ENCODE measurements around the gene DNAH9. TPM values are rescaled to one million over a fixed set of nuclear protein-coding genes. Genes with fewer than 3 reads are reported as not detected.

The DNAH9 gene
- total and polyA plus RNA-seq, 2 donors (not counting 1 experiment from before 2014, with no cell fraction given) = not detected

GRCh38 chr17:11628831-11629230 lies 30.6 kb downstream of the DNAH9 start:
- Mint-ChIP-seq H3K4me1 (no peaks in the 10 kb centered on the region), H3K9me3 (ENCODE audit: insufficient read depth) (peaks cover 5% of the 10 kb centered on the region), H3K4me3 (no peak overlapping the region), H3K27ac (no peak overlapping the region), H3K27me3 (no peaks in the 10 kb centered on the region)
- ATAC-seq (ENCODE audit: low read depth) (no peak), DNase-seq (no peak)
- H3K4me3 ChIP-seq (ENCODE audit: control extremely low read depth in 1 of 5, extremely low read depth in 1 of 5, insufficient read depth in 1 of 5, low read depth in 2 of 5, low read length in 4 of 5) = no peak overlapping the region
- no peak overlapping the region for H3K9ac ChIP-seq (ENCODE audit: low read length)
- POLR2A ChIA-PET = no interaction called here
- no CpG with 5 or more reads among the region's 3 CpGs for WGBS (ENCODE audit: insufficient coverage)
- H3K79me2 ChIP-seq (ENCODE audit: control insufficient read depth, insufficient read depth, low read length) = no peaks in the 10 kb centered on the region
- no peaks in the 10 kb centered on the region for H3K4me1 ChIP-seq (ENCODE audit: control insufficient read depth in 2 of 2, insufficient read depth in 2 of 2, low read length in 2 of 2)
- H3K27me3 ChIP-seq (replicated peaks in 1 of 4; ENCODE audit: control extremely low read depth in 1 of 4, control insufficient read depth in 3 of 4, insufficient read depth in 4 of 4, low read length in 3 of 4) = no peaks in the 10 kb centered on the region
- H4K20me1 ChIP-seq (ENCODE audit: control insufficient read depth, insufficient read depth, low read length, poor library complexity, severe bottlenecking) = no peaks in the 10 kb centered on the region
- TF ChIP-seq CTCF (IDR thresholded peaks at IDR 0.05) (no peak), EZH2 (IDR thresholded peaks at IDR 0.05; ENCODE audit: borderline replicate concordance, insufficient read depth, low read depth, low read length, poor library complexity, severe bottlenecking) (no peak)
- H3K36me3 ChIP-seq (replicated peaks in 1 of 2; ENCODE audit: control extremely low read depth in 1 of 2, control insufficient read depth in 1 of 2, extremely low read depth in 1 of 2, insufficient read depth in 2 of 2, low read length in 1 of 2) = no peaks in the 10 kb centered on the region
- no peak overlapping the region for H3K4me2 ChIP-seq (replicated peaks; ENCODE audit: low read depth, low read length, poor library complexity, severe bottlenecking)
- H3K27ac ChIP-seq (ENCODE audit: low read length in 2 of 2) = no peak overlapping the region
- intact Hi-C loops (cut with micrococcal nuclease) = no loop called here
- CTCF ChIA-PET = no interaction called here
- no peak overlapping the region for H2AFZ ChIP-seq (ENCODE audit: insufficient read depth, low read depth, low read length, poor library complexity, severe bottlenecking)
- peaks cover 0 to 12% (median 0%) of the 10 kb centered on the region in 3 donors for H3K9me3 ChIP-seq (ENCODE audit: control extremely low read depth in 1 of 3, control insufficient read depth in 2 of 3, insufficient read depth in 1 of 3, low read length in 2 of 3)

- Mint-ChIP-seq H3K4me1 (no peaks in the 10 kb centered on the region), H3K4me3 (no peak overlapping the region), H3K27me3 (no peaks in the 10 kb centered on the region), H3K9me3 (ENCODE audit: insufficient read depth) (peaks cover 7% of the 10 kb centered on the region), H3K27ac (no peak overlapping the region)
- Histone ChIP-seq H3K9ac (ENCODE audit: low read length) (no peak overlapping the region), H3K9me3 (ENCODE audit: control extremely low read depth in 1 of 3, control insufficient read depth in 2 of 3, insufficient read depth in 1 of 3, low read length in 2 of 3) (peaks cover 0 to 14% (median 2%) of the 10 kb centered on the region in 3 donors), H2AFZ (ENCODE audit: insufficient read depth, low read depth, low read length, poor library complexity, severe bottlenecking) (no peak overlapping the region), H3K79me2 (ENCODE audit: control insufficient read depth, insufficient read depth, low read length) (no peaks in the 10 kb centered on the region), H3K4me2 (replicated peaks; ENCODE audit: low read depth, low read length, poor library complexity, severe bottlenecking) (no peak overlapping the region), H3K27me3 (replicated peaks in 1 of 4; ENCODE audit: control extremely low read depth in 1 of 4, control insufficient read depth in 3 of 4, insufficient read depth in 4 of 4, low read length in 3 of 4) (no peaks in the 10 kb centered on the region), H4K20me1 (ENCODE audit: control insufficient read depth, insufficient read depth, low read length, poor library complexity, severe bottlenecking) (no peaks in the 10 kb centered on the region), H3K4me1 (ENCODE audit: control insufficient read depth in 2 of 2, insufficient read depth in 2 of 2, low read length in 2 of 2) (no peaks in the 10 kb centered on the region), H3K4me3 (ENCODE audit: control extremely low read depth in 1 of 5, extremely low read depth in 1 of 5, insufficient read depth in 1 of 5, low read depth in 2 of 5, low read length in 4 of 5) (no peak overlapping the region), H3K36me3 (replicated peaks in 1 of 2; ENCODE audit: control extremely low read depth in 1 of 2, control insufficient read depth in 1 of 2, extremely low read depth in 1 of 2, insufficient read depth in 2 of 2, low read length in 1 of 2) (no peaks in the 10 kb centered on the region), H3K27ac (ENCODE audit: low read length in 2 of 2) (no peak overlapping the region)
- POLR2A ChIA-PET = no interaction called here
- TF ChIP-seq EZH2 (IDR thresholded peaks at IDR 0.05; ENCODE audit: borderline replicate concordance, insufficient read depth, low read depth, low read length, poor library complexity, severe bottlenecking) (no peak), CTCF (IDR thresholded peaks at IDR 0.05) (no peak)
- DNase-seq (no peak), ATAC-seq (ENCODE audit: low read depth) (no peak)
- intact Hi-C loops (cut with micrococcal nuclease) = no loop called here
- CTCF ChIA-PET = no interaction called here
- 86% methylated on average over 5 of the region's 5 CpGs for WGBS (ENCODE audit: insufficient coverage)
Measured at GRCh38 chr17:11636771-11637170, 38.5 kb downstream of the DNAH9 start.
